Amniotic stem cell (primary cell): ENCODE data around the gene PRODH2.

ENCODE experiments used
- DNase-seq: peaks from one replicate; lab custom pipeline; 2025; lab: John Stamatoyannopoulos, UW

Gene PRODH2, protein sequence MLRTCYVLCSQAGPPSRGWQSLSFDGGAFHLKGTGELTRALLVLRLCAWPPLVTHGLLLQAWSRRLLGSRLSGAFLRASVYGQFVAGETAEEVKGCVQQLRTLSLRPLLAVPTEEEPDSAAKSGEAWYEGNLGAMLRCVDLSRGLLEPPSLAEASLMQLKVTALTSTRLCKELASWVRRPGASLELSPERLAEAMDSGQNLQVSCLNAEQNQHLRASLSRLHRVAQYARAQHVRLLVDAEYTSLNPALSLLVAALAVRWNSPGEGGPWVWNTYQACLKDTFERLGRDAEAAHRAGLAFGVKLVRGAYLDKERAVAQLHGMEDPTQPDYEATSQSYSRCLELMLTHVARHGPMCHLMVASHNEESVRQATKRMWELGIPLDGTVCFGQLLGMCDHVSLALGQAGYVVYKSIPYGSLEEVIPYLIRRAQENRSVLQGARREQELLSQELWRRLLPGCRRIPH

DNA sequence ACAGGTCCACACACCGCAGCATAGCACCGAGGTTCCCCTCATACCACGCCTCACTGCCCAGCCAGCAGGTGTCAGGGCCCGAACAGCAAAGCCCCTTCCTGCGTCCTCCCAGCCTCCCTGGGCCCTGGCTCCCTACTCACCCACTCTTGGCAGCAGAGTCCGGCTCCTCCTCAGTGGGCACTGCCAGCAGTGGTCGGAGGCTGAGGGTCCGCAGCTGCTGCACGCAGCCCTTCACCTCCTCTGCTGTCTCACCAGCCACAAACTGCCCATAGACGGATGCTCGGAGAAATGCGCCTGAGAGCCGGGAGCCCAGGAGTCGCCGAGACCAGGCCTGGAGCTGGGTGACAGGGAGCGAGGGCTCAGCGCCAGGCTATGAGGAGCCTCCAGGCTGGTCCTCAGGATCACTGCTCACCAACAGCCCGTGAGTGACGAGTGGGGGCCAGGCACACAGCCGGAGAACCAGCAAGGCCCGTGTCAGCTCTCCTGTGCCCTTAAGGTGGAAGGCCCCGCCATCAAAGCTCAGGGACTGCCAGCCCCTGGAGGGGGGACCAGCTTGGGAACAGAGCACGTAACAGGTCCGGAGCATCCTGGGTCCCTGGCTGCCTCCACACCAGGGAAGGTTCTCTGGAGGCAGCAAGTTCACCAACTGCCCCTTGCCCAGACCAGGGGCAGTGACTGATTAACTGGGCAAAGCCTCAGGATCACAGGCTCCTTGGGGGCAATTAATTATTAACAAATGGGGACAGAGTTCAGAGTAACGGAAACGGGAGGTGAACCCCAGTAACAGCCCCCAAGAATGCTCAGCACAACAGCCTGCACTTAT is at the start of gene PRODH2:
PRODH2 (minus strand) TSS at position 626 of the 823 bp plus-strand sequence; CDS start at position 586, 40 bp downstream.
- no peak for DNase-seq

DNA sequence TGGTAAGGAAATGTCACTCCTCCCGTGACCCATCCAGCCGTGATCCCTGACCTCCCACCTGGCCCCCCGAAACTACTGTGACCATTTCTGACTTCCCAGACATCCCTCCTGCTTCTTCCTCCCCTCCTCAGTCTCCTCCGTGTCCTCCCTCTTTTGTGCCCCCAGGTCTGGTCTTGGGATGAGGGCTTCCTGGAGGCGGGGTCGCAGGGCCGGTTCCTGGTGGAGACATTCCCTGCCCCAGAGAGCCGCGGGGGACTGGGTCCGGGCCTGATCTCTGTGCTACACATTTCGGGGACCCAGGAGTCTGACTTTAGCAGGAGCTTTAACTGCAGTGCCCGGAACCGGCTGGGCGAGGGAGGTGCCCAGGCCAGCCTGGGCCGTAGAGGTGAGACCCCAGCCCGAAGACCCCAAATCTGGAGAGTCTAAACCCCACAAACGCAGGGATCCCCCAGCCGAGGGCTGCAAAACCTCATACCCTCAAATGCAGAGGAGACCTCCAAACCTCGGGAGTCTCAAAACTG is 49.1 kb upstream of the PRODH2 start:
- no peak for DNase-seq

DNA sequence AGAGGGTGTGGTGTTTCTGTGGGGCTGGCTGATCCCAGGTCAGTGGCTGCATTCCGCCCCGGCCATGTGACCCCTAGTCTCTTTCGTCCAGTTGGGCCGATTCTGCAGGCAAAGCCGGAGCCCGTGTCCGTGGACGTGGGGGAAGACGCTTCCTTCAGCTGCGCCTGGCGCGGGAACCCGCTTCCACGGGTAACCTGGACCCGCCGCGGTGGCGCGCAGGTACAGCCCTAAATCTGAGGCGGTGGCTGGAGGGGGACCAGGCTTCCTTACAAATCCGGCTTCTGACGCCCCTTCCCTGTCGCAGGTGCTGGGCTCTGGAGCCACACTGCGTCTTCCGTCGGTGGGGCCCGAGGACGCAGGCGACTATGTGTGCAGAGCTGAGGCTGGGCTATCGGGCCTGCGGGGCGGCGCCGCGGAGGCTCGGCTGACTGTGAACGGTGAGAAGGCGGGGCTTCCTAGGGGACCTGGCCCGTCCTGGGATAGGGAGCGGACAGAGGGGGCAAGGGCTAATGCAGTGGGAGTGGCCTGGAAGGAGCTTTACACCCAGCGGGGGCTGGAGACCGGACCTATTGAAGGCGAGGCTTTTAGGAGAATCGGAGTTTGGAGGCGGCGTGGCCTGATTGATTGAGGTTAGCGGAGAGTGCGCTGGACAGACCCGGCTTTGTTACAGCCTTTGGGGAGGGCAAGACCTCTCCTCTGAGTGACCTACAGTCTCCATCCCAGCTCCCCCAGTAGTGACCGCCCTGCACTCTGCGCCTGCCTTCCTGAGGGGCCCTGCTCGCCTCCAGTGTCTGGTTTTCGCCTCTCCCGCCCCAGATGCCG is 48.4 kb upstream of the PRODH2 start:
- DNase-seq: no peak

DNA sequence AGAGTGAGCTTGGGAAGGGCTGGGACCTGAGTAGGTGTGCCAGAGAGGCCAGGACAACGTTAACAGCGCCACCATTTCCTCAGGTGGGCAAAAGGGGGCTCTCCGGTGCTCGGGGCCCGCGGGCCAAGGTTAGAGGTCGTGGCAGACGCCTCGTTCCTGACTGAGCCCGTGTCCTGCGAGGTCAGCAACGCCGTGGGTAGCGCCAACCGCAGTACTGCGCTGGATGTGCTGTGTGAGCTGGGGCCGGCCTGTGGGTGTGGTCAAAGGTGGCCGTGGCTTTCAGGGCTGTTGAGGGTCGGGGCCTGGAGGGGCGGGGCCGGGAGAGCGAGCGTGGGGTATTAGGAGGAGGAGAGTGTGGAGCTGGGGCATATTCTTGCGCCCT is 47.8 kb upstream of the PRODH2 start:
- DNase-seq: no peak

DNA sequence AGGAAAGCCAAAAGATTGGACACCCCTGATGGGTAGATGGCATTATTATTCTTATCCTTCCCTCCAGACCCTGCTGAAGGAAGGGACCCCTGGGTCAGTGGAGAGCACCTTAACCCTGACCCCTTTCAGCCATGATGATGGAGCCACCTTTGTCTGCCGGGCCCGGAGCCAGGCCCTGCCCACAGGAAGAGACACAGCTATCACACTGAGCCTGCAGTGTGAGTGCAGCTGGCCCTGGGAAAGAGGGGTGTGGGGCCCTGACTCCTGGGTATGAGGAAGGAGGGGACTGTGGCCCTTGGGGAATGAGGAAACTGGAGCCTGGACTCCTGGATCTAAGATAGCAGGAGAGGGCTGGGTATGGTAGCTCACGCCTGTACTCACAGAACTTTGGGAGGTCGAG is 46.8 kb upstream of the PRODH2 start:
- no peak for DNase-seq

DNA sequence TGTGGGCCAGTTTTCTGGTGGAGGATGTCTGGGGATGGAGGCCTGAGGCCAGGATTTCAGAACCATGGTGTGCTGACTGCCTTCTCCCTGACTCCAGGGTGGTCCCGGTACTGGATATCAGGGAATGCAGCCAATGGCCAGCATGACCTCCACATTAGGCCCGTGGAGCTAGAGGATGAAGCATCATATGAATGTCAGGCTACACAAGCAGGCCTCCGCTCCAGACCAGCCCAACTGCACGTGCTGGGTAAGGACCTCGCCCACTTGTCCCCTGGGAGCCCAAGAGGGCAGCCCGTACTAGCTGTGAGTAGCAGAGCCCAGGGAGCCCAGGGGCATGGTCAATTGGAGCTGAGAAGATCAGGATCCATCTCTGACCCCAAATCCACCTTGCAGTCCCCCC is 45.7 kb upstream of the PRODH2 start:
- DNase-seq: no peak

DNA sequence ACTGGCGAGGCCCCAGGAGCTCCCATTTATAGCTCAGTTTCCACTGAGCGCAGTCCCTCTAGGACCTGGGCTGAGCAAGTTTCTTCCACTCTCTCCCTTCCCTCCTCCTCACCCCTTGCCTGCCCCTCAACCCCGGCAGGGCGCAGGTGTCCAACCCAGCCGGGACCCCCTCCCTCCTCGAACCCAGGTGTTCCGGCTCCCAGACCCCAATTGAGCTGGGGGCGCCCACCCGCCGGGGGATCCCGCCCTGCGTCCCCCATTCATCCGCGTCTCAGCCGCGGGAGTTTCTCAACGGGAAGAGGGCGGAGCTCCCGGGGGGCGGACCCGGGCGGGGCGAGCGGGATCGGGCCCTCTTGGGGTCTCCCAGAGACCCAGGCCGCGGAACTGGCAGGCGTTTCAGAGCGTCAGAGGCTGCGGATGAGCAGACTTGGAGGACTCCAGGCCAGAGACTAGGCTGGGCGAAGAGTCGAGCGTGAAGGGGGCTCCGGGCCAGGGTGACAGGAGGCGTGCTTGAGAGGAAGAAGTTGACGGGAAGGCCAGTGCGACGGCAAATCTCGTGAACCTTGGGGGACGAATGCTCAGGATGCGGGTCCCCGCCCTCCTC is 44.0 kb upstream of the PRODH2 start, which contains the start of gene KIRREL2:
KIRREL2 (plus strand) TSS at position 366 of the 604 bp plus-strand sequence; CDS start at position 575, 209 bp downstream.
- DNase-seq: no peak

DNA sequence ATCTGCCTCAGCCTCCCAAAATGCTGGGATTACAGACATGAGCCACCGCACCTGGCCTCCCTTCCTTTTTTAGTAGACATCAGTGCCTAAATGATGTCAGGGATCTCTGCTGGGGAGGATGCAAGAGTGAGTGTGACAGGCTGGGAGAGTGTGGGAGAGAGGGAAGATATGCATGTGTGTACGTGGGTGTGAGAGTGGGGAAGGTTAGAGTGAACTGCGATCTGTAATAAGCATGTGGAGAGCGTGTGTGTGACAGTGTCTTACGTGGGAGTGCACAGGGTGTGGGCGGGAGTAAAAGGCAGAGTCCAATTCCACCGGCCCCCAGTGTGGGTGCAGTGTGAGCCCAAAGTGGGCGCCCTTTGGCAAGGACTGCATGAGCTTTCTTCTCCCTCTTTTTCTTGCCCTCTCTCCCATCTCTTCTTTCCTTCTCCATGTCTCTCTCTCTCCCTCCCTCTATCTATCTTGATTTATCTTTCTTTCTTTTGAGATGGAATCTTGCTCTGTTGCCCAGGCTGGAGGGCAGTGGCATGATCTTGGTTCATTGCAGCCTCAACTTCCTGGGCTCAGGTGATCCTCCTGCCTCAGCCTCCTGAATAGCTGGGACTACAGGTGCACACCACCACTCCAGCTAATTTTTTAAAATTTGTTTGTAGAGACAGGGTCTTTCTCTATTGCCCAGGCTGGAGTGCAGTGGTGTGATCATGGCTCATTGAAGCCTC is 40.6 kb upstream of the PRODH2 start:
- no peak for DNase-seq

DNA sequence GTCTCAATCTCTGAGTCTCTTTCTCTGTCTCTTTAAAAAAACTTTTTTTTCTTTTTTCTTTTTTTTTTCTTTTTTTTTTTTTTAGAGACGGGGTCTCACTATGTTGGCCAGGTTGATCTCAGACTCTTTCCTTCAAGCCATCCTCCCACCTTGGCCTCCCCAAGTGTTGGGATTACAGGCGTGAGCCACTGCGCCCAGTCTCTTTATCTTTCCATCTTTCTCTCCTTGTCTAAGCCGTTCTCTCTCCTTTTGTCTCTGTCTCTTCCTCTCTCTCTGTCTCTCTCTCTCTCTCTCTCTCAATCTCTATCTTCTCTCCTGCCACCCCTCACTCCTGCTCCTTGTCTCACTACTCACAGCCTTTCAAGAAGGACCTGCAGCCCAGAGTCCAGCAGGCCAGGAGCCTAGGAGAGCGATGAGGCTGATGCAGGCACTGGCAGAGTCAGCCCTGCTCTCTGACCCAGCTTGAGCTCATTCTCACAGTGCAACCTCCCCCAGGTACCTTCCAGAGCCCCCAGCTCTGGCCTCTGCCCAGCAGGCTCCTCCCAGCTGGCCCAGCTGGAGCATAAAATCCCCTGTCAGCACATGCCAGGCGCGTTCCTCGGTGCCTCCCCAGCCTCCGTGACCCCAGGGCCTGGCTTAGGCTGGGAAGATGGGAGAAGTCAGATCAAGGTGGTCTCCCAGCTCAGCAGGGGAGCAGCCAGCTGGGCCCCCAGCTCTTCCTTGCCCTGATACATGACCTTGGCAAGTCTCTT is 39.6 kb upstream of the PRODH2 start, which contains the start of gene NPHS1:
NPHS1 (minus strand) TSS at position 476 of the 752 bp plus-strand sequence. CDS start 667 bp downstream, outside the sequence.
- DNase-seq: no peak

DNA sequence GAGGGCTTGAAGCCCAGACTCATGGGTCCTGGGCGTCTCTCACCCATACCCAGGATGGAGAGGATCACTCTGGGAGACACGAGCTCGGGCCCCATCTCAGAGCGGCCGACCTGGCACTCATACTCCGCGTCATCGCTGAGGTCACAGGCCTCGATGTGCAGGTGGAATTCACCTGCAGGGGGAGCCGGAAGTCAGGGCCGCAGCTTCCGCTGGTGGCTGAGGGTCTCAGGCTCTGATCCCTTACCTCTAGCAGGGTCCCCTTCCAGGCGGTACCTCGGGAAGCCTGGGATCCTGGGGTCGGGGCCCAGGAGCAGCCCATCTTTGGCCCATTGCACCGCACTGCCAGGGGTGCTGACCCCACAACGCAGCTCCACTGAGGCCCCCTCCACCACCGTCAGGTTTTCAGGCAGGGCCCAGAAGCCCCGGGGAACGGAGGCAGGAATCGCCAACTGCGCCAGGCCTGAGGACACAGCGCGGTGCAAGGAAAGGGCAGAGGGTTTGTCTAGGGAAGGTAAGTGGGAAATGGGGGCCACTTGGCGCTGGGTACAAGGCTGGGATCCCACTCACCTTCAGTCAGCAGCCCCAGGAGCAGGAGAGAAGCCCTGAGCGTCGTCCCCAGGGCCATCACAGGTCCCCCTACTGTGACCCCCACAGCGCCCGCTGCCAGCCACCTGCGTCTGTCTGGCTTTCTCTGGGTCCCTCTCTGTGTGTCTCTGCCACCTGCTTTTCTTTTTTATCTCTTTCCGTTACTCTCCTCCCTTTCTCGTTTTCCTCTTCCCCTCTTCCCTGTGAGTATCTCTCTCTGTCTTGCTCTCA is 38.8 kb upstream of the PRODH2 start:
- no peak for DNase-seq

DNA sequence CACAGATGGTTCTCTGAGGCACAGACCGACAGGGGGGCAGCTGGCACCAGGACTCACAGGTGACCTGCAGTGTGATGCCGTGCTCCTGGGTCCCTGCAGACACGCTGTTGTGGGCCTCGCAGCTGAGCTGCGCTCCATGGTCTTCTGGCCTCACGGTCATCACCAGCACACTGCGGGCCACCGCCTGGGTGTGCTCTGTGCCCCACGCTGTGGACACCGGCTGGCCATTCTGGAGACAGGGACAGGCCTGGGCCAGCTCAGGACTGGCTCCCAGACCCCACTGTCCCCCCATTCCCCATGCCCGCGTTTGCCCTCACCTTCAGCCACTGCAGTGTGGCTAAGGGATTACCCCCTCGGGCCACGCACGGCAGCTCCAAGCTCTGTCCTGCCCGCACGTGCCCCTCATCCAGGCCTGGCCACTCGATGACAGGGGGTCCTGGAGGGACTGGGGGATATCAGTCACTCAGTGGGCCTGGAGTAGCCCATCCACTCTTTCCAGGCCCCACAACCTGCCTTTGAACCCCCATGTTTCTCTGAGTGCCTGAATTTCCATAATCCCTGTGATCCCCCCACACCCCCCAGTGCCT is 36.4 kb upstream of the PRODH2 start:
- no peak for DNase-seq

DNA sequence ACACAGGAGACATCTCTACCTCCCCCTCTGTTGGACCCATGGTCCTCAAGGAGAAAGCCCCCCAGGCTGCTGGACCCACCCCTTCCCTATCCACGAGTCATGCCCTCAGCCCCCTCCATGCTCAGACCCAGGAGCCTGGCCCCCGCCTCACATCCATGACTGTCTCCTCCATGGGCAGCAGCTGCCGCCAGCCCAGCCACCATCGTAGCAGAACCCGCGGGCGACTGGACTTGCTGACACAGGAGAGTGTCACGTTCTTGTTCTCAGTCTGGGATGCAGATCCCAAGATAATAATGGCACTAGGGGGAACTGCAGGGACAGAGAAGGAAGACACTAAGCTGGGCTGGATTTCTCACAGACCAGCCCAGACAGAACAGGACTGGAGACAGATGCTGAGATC is 35.8 kb upstream of the PRODH2 start:
- DNase-seq: no peak

DNA sequence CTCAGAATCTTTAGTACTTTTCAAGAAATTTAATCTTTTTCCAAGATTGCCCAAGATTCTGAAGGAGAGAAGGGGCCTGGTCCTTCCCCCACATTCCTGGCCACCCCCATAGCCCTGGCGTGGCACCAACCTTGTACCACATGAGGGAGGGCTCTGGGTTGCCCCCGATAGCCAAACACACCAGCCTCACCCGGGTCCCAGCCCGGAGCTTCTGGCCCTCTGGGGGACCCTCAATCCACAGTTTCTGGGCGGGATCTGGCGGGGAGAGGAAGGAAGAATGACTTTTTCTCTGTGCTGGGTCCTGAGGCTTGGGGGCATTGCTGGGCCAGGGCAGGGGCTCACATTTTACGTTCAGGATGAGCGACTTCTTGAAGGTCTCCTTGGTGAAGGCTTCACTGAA is 35.3 kb upstream of the PRODH2 start:
- no peak for DNase-seq

DNA sequence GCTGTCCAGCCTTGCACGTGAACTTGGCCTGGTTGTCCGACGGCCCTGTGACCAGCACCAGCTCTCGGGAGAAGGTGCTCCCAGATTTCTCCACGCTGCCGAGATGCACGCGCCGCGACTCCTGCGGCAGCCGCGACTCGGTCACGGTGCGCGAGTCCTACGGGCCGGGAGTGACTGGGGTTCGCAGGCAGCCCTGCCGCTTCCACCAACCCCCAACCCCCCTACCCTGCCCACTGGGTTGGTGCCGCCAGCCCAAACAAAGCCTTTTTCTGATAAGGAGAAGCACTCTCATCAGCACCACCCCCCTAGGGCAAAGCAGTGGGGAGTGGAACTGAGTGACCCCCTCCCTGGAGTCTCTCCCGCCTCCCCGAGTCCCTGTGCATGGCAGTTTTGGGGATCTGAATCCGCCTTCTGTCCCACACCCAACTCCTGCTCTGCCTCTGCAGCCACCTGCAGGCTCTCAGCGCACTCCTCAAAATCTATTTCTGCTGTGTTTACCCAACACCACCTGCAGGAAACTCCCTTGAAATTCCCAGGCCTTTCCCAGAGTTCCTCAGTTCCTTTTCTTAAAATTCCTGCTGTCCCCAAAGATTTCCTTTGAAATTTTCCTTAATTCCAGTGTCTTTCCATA is 33.5 kb upstream of the PRODH2 start:
- no peak for DNase-seq

DNA sequence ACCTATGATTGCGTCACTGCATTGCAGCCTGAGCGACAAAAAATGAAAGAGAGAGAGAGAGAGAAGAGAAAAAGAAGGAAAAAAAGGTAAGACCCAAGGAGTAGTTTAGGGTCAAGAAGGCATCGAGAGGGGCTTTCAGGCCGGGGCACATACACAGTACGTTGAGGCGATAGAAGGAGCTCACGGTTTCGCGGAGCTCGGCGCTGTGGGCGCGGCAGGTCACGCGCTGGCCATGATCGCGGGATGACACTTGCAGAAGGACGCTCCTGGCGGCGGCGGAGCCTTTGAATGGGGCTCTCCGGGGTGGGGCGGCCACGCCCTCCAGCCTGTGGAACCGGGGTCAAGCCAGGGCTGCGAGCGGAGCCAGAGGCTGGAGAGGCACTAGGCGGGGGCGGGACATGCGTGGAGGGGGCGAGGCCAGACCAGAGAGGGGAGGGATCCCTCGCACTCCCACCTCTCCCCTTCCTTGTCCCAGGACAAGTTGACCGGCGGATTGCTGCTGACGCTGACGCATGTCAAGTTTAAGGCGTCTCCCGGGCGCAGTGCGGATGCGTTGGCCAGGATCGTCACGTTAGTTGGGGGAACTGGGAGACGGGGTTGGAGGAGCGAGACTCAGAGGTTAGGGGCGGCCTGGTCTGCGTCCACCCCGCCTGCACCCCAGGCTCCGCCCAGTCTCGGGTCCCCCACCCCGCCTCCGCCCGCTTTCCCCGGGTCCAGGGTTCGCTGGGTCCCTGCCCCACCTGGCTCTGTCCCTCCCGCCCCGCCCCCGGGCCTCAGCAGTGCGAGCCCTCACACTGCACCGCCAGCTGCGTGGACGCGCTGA is 32.8 kb upstream of the PRODH2 start:
- DNase-seq: no peak

DNA sequence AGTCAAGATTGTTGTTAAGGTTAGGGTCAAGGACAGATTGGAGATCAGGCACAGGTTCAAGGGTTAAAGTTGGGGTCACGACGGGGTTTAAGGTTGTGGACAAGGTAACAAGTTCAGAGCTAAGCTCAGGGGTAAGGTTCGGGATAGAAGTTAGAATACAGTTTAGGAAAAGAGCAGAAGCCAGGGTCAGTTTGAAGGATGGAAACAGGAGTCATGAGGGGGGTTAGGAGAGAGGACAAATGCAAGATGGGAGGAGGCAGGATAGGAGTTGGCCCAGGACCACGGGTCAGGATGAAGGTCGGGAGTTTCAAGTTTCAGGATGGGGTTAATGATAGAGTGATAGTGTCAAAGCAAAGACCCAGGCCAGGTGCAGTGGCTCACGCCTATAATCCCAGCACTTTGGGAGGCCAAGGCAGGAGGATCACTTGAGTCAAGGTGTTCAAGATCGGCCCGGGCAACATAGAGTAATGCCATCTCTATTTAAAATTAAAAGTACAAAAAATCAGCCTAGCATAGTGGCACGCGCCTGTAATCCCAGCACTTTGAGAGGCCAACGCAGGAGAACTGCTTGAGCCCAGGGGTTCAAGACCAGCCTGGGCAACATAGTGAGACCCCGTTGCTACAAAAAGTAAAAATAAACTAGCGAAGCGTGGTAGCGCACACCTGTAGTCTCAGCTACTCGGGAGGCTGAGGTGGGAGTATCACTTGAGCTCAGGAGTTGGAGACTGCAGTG is 32.0 kb upstream of the PRODH2 start:
- no peak for DNase-seq
